GF-D8 (cell line): Measurements from ENCODE around the gene PAN3.

Experiments used
- DNase-seq: peaks from one replicate; lab custom pipeline; 2025; lab: John Stamatoyannopoulos, UW

The PAN3 gene

DNA sequence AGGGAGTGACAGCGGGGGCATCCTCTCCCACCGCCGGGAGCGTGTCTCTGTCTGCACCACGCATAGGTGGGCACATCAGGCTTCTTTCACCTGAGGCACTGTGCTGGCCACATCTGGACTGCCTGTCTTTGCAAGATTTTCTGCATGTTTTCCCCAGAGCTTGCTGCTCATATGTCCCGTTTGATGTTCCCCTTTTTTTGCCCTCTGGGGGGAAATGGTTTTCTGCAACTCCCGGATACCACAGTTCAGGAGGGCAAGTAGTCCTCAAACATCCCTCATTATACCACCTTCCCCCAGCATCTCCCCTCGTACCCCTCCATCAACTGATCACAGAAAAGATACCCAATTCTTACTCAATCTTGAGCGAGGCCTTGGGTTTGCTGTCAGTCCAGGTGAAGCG is 168.0 kb downstream of the PAN3 start:
- DNase-seq = no peak

DNA sequence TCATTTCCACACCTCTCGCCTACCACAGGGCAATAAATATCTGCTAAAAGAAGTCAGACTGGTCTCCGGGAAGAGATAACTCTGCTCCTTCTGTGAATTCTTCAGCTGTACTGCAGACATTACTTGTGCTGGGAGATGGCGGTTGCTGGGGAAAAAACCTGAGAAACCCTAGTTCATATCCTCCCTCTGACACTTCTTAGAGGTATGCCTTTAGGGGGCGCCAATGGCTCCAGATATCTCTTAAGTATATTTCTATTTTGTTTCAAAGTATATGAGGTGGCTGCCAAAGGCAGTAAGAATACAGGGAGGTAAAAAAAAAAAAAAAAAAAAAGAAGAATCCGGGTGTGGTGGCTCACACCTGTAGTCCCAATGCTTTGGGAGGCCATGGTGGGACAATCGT is 175.2 kb downstream of the PAN3 start:
- no peak for DNase-seq

DNA sequence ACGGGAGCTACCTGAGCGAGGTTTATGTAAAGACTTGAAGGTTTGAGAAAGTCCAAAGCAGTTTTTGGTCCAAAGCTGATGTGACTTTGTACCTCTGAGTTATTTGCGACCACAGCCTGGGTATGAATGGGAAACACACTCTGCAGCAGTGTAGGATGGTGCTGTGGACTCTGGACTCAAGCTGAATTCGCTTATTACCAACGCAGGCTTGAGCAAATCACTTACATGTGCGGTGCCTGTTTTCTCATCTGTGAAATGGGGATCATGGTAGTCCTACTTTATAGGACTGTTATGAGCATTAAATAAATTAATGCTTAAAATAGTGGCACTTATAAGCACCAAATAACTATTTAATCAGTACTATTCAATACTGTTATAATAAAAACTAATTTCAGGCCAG is 176.5 kb downstream of the PAN3 start:
- DNase-seq = no peak

DNA sequence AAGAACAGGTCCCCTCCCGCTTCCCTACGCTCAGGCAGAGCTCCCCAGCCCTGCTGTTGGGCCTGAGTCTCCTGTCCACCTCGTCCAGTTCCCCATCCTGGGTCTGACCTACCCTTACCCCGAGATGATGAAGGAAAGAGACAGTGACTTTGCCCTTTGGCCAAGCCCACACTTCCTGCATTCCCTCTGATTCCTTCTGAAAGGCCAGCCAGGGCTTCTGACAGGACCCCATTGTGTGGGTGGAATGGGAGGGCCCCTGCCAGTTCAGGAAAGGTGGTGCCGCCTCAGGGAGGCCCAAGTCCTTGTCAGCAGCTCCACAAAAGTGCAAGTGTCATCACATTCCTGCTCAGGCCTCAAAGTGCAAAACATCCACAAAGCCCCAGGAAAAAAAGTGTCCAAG is 177.8 kb downstream of the PAN3 start:
- no peak for DNase-seq

DNA sequence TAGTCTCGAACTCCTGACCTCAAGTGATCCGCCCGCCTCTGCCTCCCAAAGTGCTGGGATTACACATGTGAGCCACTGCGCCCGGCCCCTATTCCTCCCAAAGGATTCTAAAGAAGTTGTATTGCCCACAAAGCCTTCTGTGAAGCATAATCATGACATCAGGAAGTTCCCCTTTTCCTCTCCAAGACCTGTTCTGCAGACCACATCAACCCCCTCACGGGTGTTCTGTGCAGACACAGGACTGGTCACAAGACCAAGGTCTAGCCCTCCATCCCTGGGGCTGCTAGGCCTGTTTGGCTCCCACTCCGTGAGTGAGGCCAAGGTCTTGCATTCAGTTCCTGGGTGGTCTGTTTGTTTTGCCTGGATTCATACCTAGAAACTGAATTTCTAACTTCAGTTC is 178.5 kb downstream of the PAN3 start:
- no peak for DNase-seq

DNA sequence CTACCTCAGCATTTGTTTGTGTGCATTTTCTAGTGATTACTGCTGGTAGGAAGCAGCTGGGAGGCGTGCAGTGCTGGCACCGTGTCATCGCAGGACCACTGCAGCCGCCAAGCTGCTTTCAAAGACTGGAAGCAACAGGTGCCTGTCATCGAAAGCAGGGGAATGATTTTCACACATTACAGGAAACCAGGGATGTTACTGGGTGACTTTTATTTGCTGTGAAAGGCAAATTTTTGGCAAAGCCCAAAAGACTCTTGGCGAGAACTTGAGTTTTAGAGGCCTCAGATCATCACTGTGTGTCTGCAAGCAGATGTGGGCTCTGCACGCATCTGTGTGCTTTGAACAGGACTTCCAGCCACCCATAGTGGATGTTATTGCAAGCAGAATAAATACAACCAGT is 180.2 kb downstream of the PAN3 start:
- no peak for DNase-seq

DNA sequence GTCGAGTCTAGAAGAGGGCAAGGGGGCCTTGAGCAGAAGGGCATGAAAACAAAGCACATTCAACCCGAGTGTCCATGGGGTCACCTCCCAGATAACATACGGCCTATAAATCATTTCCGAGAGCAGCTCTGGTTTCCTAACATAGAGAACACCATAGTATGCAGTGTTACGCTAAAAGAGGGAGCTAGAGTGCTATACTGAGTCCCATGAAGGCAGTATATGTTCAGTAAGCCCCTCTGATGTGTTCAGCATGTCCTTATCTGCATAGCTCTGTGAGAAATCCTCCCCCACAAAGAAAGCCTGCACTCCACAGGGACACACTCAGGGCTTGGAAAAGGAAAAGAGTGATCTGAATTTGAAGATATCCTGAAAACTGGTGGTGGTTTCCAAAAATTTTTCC is 181.2 kb downstream of the PAN3 start:
- no peak for DNase-seq

DNA sequence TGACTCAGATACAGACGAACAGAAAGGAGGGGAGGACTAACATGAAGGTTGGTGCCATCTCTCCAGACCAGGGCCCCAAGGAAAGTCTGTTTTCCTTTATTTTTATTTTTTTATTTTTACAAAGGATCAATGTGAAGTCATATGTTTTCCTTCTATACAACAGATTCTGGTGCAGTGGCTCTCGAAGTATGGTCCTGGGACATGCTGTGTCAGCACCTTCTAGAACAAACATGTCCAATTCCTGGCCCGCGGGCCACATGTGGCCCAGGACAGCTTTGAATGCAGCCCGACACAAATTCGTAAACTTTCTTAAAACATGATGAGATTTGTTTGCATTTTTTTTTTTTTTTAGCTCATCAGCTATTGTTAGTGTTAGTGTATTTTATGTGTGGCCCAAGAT is 181.9 kb downstream of the PAN3 start:
- no peak for DNase-seq

DNA sequence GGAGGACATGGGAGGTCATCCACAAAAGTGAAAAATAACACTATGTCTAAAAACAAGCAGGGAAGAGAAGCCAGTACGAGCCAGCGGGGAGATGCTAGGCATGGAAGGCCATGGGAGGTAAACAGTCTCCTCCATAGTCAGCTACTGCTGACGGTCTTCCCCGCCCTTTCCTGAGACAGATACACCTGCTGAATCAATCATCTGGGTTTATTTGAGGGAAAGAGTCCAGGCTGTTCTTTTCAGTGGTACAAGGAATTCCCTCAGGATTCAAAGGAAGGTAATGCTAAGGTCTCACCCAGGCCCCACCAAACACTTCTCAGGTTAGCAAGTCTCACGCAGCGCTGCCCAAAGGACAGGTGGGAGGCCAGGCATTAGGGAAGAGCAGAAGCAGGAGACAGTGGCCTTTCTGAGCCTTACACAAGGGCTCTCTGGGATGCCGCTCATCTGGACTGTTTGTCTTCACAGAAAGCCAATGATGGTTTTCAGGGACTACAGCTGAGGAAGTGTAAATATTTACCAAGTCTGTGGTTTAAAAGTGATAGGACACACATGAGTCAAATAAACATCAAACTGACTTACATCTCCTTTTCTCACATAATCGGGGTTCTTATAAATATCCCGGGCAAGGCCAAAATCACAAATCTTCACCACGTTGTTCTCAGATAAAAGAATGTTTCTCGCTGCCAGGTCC is 182.7 kb downstream of the PAN3 start:
- DNase-seq = no peak

DNA sequence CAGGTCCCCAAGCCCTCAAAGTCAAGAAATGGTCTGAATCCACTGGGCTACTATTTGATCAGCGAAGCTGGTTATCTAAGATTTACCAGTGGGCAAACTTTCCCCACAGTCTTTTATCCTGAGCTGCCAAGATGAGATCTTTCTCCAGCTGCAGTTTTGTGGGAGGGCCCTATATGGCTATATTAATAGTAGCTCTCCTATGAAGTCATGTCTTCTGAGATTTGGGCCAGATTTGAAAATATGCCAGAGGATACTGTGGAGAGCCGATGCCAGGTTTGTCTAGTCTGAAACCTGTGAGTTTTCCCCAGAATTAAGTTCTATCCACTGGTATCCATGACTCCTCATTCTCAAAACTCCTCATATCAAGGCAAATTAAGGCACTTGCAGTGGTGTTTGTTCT is 183.4 kb downstream of the PAN3 start:
- no peak for DNase-seq

DNA sequence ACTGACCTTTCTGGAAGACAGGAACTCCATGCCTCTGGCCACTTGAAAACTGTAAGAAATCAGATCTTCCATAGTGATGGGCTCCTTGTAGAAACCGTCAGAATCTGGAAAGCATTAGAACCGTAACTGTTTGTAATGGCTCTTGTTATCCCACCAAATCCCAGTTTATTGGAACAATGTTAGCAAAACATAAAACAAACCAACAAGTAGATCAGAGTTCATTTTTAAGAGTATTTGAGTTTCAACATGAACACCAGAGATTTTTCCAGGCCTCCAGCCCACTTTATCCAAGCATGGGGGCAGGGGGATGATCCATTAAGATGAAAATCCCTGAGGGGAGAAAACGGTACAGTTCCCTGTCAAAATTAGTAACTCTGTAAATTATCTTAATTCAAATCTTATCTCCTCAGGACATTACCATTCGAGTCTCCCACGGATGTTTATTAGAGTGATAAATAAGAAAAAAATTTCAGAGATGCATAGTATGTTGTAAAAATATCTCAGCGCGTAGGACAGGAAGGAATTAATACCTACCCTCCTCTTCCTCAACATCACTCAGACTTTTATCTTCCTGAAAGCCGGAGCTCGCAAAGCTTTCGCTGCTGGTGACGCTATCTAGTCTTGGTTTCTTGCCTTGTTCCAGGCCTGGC is 184.0 kb downstream of the PAN3 start:
- DNase-seq = no peak

DNA sequence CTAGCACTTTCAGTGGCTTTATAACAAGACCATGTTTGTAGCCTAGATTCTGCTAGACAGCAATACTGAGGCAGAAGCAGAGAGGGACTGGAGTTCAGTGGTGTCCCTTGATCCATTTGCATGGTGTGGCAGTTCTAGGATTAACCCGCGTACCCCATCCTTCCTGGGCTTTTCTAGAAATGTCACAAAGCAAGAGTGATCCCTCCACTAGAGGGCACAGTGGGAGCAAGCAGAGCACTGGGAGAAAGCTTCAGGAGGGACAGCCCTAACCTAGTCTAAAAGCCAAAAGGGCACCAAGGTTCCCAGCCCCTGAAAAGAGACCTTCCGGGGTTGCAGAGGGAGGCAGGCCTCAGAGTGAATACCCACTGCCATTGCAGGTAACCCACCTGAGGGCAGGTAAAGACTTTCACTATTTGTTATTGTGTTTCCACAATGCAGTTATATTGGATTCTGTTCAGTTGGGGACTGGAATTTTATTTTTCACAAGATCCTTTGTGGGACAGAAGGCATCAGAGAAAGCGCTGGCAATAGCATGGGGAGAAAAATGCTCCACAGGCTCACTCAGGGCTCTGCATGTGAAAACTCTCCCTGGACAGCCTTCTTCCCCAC is 185.9 kb downstream of the PAN3 start:
- DNase-seq = no peak

DNA sequence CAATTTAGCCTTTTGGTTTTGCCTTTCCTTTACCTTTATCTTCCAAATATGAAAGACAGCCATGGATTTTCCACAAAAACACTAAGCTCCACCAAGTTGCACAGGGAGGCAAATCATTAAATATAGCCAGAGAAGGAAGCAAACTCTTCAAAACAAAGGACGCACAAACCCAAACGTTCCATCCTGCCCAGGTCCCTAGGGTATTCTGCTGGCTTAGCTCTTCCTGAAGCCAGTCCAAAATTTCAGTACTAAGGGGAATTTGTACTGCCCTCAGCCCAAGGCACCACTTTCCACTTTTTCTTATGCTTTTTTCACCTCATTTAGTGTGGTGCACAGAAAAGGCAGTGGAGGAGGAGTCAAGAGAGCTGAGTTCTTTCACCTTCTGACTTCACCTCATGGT is 186.7 kb downstream of the PAN3 start:
- no peak for DNase-seq

DNA sequence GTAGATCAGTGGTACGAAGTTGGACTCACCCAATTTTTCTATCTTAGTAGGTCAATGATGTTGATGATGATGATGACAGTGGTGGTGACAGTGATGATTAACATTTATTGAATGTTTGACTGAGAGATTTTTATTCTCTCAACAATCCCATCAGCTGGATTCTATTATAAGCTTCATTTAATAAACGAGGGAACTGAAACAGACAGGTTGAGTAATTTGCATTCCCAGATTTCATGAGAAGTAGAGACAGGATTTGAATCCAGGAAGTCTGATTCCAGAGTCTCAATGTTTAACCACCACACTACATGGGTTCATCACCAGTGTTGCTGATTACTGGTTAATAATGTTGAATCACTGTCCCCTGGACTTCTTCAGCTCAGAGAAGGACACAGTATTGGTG is 187.7 kb downstream of the PAN3 start:
- DNase-seq = no peak

DNA sequence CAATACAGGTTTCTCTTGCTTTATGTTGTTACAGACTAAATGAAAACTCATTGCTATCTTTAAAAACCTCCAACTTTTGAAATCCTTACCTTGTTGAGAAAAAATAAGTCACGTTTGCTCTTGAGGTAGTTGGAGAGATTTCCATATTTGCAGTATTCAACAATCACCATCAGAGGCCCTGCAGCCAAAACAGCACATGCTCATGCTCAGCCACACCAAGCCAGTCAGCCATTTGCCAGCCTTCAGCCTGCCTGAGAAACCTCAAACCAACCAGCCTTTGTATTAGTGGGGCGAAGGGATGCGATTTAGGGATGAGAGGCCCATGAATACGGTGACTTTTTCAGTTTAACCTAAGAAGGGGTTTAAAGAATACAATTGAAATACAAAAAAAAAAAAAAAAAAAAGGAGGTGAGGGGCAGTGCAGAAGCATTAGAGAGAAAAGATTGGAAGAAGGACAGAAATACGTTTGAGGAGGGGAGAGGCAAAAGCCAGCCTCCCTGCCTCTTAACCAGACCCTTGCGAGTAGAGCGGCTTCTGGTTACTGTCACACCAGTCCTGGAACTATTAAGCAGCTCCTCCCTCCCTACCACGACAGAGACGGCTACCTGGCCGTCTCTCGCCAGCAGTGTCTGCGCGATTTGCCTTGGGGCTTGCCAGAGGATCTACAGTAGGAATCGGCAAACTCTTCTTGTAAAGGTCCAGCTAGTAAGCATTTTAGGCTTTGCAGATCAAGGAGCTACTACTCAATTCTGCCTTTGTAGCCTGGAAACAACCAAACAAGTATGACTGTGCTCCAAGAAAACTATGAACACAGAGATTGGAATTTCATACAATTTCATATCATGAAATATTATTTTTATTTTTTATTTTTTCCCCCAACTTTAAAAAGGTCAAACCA is 189.3 kb downstream of the PAN3 start:
- DNase-seq = no peak

DNA sequence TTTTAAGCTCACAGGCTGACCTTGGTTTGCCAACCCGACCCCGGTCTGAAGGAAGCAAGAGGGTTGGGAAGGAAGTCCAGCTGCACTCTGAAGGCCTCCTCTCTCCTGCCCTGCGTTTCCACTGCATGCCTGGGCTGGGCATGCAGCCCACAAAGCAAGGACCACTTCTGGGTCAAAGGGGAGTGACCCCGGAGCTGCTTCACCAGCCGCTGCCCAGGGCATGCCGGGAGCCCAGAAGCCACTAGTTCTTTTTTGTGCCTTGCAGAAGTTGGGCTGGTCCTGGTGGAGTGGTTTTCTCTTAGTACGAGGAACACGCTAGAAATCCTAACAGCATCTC is 189.9 kb downstream of the PAN3 start:
- DNase-seq = no peak

DNA sequence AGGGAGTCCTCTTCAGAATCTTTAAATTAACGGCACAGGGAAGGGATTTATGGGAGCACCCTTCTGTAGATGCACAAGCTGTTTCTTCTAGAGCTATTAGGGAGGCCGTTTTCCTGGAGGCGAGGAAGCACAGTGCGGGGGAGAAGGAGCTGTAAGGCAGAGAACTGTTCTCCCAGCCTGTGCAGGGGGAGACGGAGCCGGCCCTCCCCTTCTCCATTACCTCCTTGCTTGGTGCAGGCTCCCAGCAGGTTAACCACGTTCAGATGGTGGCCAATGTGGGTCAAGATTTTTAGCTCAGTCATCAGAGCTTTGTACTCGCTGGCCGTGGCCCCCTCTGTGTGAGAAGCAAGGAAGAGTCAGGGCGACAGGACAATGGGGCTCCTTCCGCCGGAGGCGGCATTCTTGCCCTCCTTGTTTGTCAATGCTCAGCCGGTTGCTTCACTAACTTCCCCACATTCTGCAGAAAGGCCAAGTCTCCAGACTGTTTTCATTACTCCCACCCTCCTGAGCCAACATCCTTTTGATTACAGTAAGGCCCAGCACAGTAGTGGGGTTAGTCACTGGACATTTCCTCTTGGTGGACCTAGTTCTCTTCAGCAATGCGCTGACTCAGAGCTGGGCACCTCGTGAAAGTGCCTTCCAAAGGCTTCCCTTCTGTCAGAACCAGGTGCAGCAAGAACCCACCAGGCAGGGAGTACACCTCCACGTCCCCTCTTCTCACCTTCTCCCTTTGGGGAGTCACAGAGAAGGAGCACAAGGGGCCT is 191.2 kb downstream of the PAN3 start:
- no peak for DNase-seq

DNA sequence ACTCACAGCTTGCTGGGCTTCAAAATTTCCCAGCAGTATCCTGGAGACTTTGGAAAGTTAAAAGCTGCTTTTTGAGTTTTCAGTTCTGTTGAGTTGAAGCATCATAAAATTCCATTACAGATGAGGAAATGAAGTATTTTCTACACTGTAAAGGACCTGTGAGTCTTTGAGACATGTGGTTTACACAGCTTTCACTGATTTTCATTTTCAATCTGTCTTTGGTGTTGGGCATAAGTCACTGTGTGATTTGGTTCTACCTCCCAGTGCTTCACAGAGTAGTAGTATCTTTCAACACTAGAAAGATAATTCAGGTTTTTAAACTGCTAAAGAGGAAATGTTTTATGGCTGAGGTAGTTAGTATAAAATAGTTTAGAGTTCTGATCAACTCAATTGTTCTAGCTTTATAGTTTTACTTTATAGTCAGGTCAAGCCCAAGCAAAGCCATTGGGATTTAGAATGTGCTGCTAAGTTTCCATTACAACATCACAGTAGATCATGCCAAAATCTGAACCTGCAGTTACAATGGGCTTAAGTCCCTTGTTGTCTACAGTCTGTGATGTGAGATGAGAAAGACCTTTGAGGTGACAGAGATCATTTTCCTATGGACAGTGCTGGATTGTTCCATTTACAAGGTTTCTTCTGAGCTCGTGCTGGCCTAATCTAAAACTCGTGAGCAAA is 195.0 kb downstream of the PAN3 start:
- no peak for DNase-seq

DNA sequence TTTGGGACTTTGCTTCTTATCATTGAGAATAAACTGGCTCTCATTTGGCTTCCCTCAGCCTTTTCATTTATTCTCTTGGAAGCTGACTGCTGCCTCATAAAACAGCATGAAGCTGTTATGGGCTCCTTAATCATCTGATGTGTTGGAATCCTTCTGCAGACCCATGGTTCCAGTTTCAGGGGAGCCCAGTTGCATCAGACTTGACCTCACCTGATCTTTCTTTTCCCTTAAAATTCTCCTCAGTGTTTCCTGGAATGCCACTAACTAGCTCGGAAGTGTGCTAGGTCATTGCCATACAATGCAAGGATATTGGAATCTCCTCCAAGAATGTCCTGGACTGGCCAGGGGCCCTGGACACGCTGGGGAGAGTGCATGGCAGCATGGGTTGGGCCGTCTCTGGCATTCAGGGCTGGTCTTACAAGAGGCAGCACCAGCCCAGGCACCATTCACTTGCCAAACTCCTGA is 197.9 kb downstream of the PAN3 start:
- no peak for DNase-seq

DNA sequence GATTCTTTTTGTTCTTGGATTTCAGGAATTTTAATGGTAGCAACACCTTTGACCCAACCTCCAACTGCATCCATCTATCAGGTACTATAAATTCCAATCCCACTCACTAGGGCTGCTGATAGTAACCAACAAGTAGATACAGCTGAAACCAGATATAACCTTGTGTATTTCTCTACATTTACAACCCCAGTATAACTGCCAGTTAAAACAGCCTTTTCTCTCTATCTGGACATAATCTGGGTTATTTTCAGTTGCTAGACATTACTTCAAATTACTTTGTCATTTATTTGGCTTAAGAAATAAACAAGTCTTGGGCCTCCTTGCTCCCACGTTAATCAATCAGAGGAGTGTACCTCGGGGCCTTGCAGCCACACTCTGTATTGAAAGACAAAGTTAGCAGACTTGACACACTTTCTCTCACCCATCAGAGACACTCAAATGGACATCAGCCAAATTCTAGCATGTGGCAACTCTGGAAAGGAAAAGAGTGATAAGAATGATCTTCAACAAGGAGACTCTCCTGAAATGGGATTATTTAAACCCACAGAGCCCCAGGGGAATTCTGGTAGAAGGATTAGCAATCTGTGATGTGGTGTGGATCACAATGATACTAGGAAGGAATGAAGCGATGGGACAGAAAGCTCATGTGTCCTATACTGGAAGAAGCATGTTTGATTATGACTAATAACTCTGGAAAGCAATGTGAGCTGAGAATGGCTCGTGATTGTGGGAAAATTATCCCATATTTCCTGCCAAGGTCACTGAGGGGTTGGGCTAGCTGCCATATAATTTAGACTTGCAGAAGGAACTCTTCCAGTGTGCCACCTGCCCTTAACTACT is 199.0 kb downstream of the PAN3 start:
- no peak for DNase-seq
